GM06990 (cell line): ENCODE results near the gene ABHD14A.

Experiments used
- DNase-seq: peaks from one replicate; pipeline ENCODE4 v3.0.0-alpha.2; 2011; ENCODE audit not compliant: insufficient read length; ENCODE audit errors: extremely low read depth
- H3K27me3 ChIP-seq: replicated peaks from 2 replicates; pipeline ENCODE4 v1.6.0; 2011; ENCODE audit warnings: low read length; ENCODE audit not compliant: control insufficient read depth, insufficient read depth
- H3K36me3 ChIP-seq: 2 replicates; pipeline ENCODE4 v1.5.1; 2011; ENCODE audit warnings: low read length; ENCODE audit not compliant: control insufficient read depth, insufficient read depth
- H3K4me3 ChIP-seq: replicated peaks from 2 replicates; pipeline ENCODE4 v1.5.1; 2011; ENCODE audit warnings: low read depth, mild to moderate bottlenecking, control low read depth, low read length
- CTCF ChIP-seq: IDR thresholded peaks from 2 replicates; pipeline ENCODE4 v1.5.1; 2011; ENCODE audit warnings: low read length, control low read depth, mild to moderate bottlenecking, inconsistent platforms; ENCODE audit not compliant: insufficient read depth, poor library complexity, severe bottlenecking

Gene ABHD14A

GRCh38 chr3:51998774-51999173, 23.9 kb downstream of the ABHD14A start:
- no peak for DNase-seq
- Histone ChIP-seq H3K36me3 (peaks cover 9% of the 10 kb centered on the region), H3K4me3 (no peak overlapping the region), H3K27me3 (no peaks in the 10 kb centered on the region)
- TF ChIP-seq CTCF, result no peak

- Histone ChIP-seq H3K4me3 (no peak overlapping the region), H3K36me3 (no peaks in the 10 kb centered on the region), H3K27me3 (no peaks in the 10 kb centered on the region)
- no peak for DNase-seq
- no peak for TF ChIP-seq CTCF
Observed at GRCh38 chr3:51999846-52000245, 25.0 kb downstream of the ABHD14A start.

GRCh38 chr3:52001443-52001974, 26.6 kb downstream of the ABHD14A start:
- no peaks in the 10 kb centered on the region for H3K27me3 ChIP-seq
- no peak overlapping the region for H3K4me3 ChIP-seq
- peak; percentile 82 for DNase-seq
- peak; percentile 99 for TF ChIP-seq CTCF
- no peaks in the 10 kb centered on the region for H3K36me3 ChIP-seq

GRCh38 chr3:52002748-52003147, 27.9 kb downstream of the ABHD14A start:
- Histone ChIP-seq H3K4me3 (no peak overlapping the region), H3K36me3 (no peaks in the 10 kb centered on the region), H3K27me3 (no peaks in the 10 kb centered on the region)
- DNase-seq, result no peak
- no peak for TF ChIP-seq CTCF

GRCh38 chr3:52004163-52004787, 29.4 kb downstream of the ABHD14A start:
- TF ChIP-seq CTCF, result peak; percentile 53
- Histone ChIP-seq H3K36me3 (no peaks in the 10 kb centered on the region), H3K4me3 (no peak overlapping the region), H3K27me3 (no peaks in the 10 kb centered on the region)
- no peak for DNase-seq
